HCT116 (cell line): Measurements from ENCODE around the gene CEP112. TPM values are rescaled to one million over a fixed set of nuclear protein-coding genes. Genes with fewer than 3 reads are reported as not detected.

ENCODE experiments used
- ATAC-seq: fragments of 200-7000 bp; cut with Tn5 transposase; 2 replicates; pipeline ENCODE4 v1.9.1; 2020; ENCODE audit warnings: mild to moderate bottlenecking, moderate library complexity
- BruUV-seq: library from RNA; stranded (reverse); fragments of 400-500 nt; replicated peaks from 2 replicates; lab custom pipeline; 2021; lab: Mats Ljungman, UMichigan
- CTCF ChIA-PET: fragments of 300-600 bp; sonication (Branson Sonifier 250); formaldehyde crosslinking; loops from one replicate; lab custom pipeline; 2021; ENCODE audit warnings: antibody characterized with exemption; lab: Charles Lee
- POLR2A ChIA-PET: fragments of 300-600, 350-600 bp; sonication (Branson Sonifier 250); formaldehyde crosslinking; loops from one replicate; lab custom pipeline; 2021; ENCODE audit warnings: antibody characterized with exemption; lab: Charles Lee
- RAD21 ChIA-PET, 2 experiments: fragments of 300-600 bp; sonication (Branson Sonifier 250); formaldehyde crosslinking; loops; one replicate each; lab custom pipeline; 2023; ENCODE audit warnings: low total read pairs in 2 of 2; ENCODE audit not compliant: uncharacterized antibody in 2 of 2, unreplicated experiment in 2 of 2, low non-redundant PET in 1 of 2; lab: Charles Lee
- DNase-seq: peaks from one replicate; pipeline ENCODE4 v3.0.0-alpha.2; 2010; ENCODE audit warnings: low read depth, low spot score
- H2AFZ ChIP-seq: fragments of 200-600 bp; shearing (Covaris generic), sonication (generic); 2 replicates; pipeline ENCODE4 v1.6.1; 2017; ENCODE audit warnings: low read depth, mixed run types, mixed read lengths, antibody characterized with exemption, low read length; ENCODE audit not compliant: poor library complexity, severe bottlenecking
- H3K27ac ChIP-seq: 2 replicates; pipeline ENCODE4 v1.5.1; 2012; ENCODE audit warnings: low read depth, low read length
- H3K27me3 ChIP-seq: fragments of 200-600 bp; sonication (generic); 2 replicates; pipeline ENCODE4 v1.6.1; 2016; ENCODE audit warnings: mixed run types, low read length, mixed read lengths; ENCODE audit not compliant: insufficient read depth
- H3K36me3 ChIP-seq, 2 experiments: fragments of 200-500 bp in 1 of 2; fragments of 200-600 bp in 1 of 2; sonication (Bioruptor generic) in 1 of 2; sonication (generic) in 1 of 2; 2 replicates each; pipeline versions ENCODE4 v1.5.1 to v1.6.1; 2014 to 2016; ENCODE audit warnings: low read length in 2 of 2, inconsistent platforms in 1 of 2, mixed read lengths in 1 of 2, mixed run types in 1 of 2; ENCODE audit not compliant: insufficient read depth in 2 of 2, control insufficient read depth in 1 of 2
- H3K4me1 ChIP-seq, 2 experiments: fragments of 200-600 bp in 1 of 2; sonication (generic) in 1 of 2; 2 replicates each; pipeline versions ENCODE4 v1.5.1 to v1.6.1; 2012 to 2017; ENCODE audit warnings: low read length in 2 of 2, inconsistent platforms in 1 of 2, mild to moderate bottlenecking in 1 of 2, mixed read lengths in 1 of 2, mixed run types in 1 of 2, moderate library complexity in 1 of 2; ENCODE audit not compliant: insufficient read depth in 2 of 2, control insufficient read depth in 1 of 2
- H3K4me2 ChIP-seq: fragments of 200-600 bp; sonication (generic); 2 replicates; pipeline ENCODE4 v1.6.1; 2017; ENCODE audit warnings: mixed run types, low read length, mixed read lengths
- H3K4me3 ChIP-seq, 2 experiments: fragments of 200-600 bp in 1 of 2; sonication (generic) in 1 of 2; replicated peaks in 1 of 2; 2 replicates each; pipeline ENCODE4 v1.5.1; 2011 to 2016; ENCODE audit warnings: low read length in 2 of 2, control low read depth in 1 of 2, low read depth in 1 of 2, mild to moderate bottlenecking in 1 of 2, mixed read lengths in 1 of 2, mixed run types in 1 of 2
- H3K79me2 ChIP-seq: fragments of 200-600 bp; sonication (generic); 2 replicates; pipeline ENCODE4 v1.6.1; 2017; ENCODE audit warnings: mild to moderate bottlenecking, mixed run types, low read length, moderate library complexity, mixed read lengths; ENCODE audit not compliant: insufficient read depth
- H3K9ac ChIP-seq: fragments of 200-600 bp; sonication (generic); 2 replicates; pipeline ENCODE4 v1.6.1; 2016; ENCODE audit warnings: low read length, mixed read lengths
- H3K9me2 ChIP-seq: fragments of 200-600 bp; sonication (generic), shearing (Covaris generic); 2 replicates; pipeline ENCODE4 v1.6.1; 2017; ENCODE audit warnings: mixed run types, mild to moderate bottlenecking, moderate library complexity; ENCODE audit not compliant: insufficient read depth
- H3K9me3 ChIP-seq, 2 experiments: fragments of 200-500 bp in 1 of 2; fragments of 200-600 bp in 1 of 2; sonication (Bioruptor generic) in 1 of 2; sonication (generic) in 1 of 2; 2 replicates each; pipeline ENCODE4 v1.6.1; 2014 to 2017; ENCODE audit warnings: low read length in 2 of 2, mixed read lengths in 2 of 2, inconsistent platforms in 1 of 2, low read depth in 1 of 2, mild to moderate bottlenecking in 1 of 2, mixed run types in 1 of 2, moderate library complexity in 1 of 2; ENCODE audit not compliant: control insufficient read depth in 1 of 2, insufficient read depth in 1 of 2
- H4K20me1 ChIP-seq: fragments of 200-600 bp; sonication (generic), shearing (Covaris generic); 2 replicates; pipeline ENCODE4 v1.6.1; 2017; ENCODE audit warnings: mixed run types, mild to moderate bottlenecking, moderate library complexity; ENCODE audit not compliant: insufficient read depth
- CBX3 ChIP-seq: IDR thresholded peaks from 2 replicates; pipeline ENCODE4 v1.6.1; 2012; ENCODE audit warnings: low read depth
- CEBPB ChIP-seq: IDR thresholded peaks from 2 replicates; pipeline ENCODE4 v1.6.1; 2012; ENCODE audit warnings: low read depth
- EGR1 ChIP-seq: IDR thresholded peaks from 2 replicates; pipeline ENCODE4 v1.6.1; 2012; ENCODE audit warnings: low read depth
- EZH2 ChIP-seq: fragments of 200-600 bp; sonication (generic); IDR thresholded peaks from 2 replicates; pipeline ENCODE4 v1.6.1; 2017; ENCODE audit warnings: antibody characterized with exemption, mixed run types
- JUND ChIP-seq: IDR thresholded peaks from 2 replicates; pipeline ENCODE4 v1.6.1; 2012
- MAX ChIP-seq: IDR thresholded peaks from 2 replicates; pipeline ENCODE4 v1.6.1; 2012
- POLR2A ChIP-seq: IDR thresholded peaks from 2 replicates; pipeline ENCODE4 v1.7.0; 2011; ENCODE audit warnings: borderline replicate concordance; ENCODE audit not compliant: insufficient read depth, insufficient read length; ENCODE audit errors: extremely low read depth
- SP1 ChIP-seq: IDR thresholded peaks from 2 replicates; pipeline ENCODE4 v1.6.1; 2012; ENCODE audit warnings: low read depth
- YY1 ChIP-seq: IDR thresholded peaks from 2 replicates; pipeline ENCODE4 v1.6.1; 2011; ENCODE audit warnings: low read length, low read depth, moderate library complexity, mild to moderate bottlenecking; ENCODE audit not compliant: insufficient replicate concordance; ENCODE audit errors: extremely low read depth
- ZBTB33 ChIP-seq: IDR thresholded peaks from 2 replicates; pipeline ENCODE4 v1.6.1; 2011; ENCODE audit warnings: mild to moderate bottlenecking, low read length, moderate library complexity; ENCODE audit not compliant: insufficient replicate concordance; ENCODE audit errors: extremely low read depth
- intact Hi-C: fragments of 100-400 bp; cut with micrococcal nuclease; formaldehyde crosslinking; loops from 2 replicates; pipeline ENCODE4 v1.10.0; 2022
- total RNA-seq: library from RNA; stranded (reverse); gene quantifications from one replicate; pipeline ENCODE4 v1.2.1, GENCODE V29; 2021; ENCODE audit not compliant: unreplicated experiment
- TF ChIP-seq, protein P1 (sequence below), 3 experiments: fragments of 200-600 bp in 1 of 3; sonication (generic) in 1 of 3; IDR thresholded peaks in 2 of 3; conservative IDR thresholded peaks in 1 of 3; 2 replicates each; pipeline ENCODE4 v1.5.1; 2012 to 2017; ENCODE audit warnings: low read depth in 2 of 3, low read length in 2 of 3, antibody characterized with exemption in 1 of 3, borderline replicate concordance in 1 of 3, control low read depth in 1 of 3, mild to moderate bottlenecking in 1 of 3, mixed read lengths in 1 of 3, mixed run types in 1 of 3, moderate library complexity in 1 of 3; ENCODE audit not compliant: insufficient read depth in 1 of 3

The CEP112 gene
- total RNA-seq, 1 experiment from 2014 or later = 10.9 TPM

- DNase-seq (no peak), ATAC-seq (no peak)
- POLR2A ChIA-PET = no interaction called here
- Histone ChIP-seq H3K9me2 (no peaks in the 10 kb centered on the region), H2AFZ (no peak overlapping the region), H3K27ac (no peak overlapping the region), H3K36me3 (no peaks in the 10 kb centered on the region)
- TF ChIP-seq MAX = no peak
- TF ChIP-seq, protein P1, sequence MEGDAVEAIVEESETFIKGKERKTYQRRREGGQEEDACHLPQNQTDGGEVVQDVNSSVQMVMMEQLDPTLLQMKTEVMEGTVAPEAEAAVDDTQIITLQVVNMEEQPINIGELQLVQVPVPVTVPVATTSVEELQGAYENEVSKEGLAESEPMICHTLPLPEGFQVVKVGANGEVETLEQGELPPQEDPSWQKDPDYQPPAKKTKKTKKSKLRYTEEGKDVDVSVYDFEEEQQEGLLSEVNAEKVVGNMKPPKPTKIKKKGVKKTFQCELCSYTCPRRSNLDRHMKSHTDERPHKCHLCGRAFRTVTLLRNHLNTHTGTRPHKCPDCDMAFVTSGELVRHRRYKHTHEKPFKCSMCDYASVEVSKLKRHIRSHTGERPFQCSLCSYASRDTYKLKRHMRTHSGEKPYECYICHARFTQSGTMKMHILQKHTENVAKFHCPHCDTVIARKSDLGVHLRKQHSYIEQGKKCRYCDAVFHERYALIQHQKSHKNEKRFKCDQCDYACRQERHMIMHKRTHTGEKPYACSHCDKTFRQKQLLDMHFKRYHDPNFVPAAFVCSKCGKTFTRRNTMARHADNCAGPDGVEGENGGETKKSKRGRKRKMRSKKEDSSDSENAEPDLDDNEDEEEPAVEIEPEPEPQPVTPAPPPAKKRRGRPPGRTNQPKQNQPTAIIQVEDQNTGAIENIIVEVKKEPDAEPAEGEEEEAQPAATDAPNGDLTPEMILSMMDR (IDR thresholded peaks at IDR 0.05 in 2 of 3, conservative IDR thresholded peaks at IDR 0.05 in 1 of 3; ENCODE audit: borderline replicate concordance in 1 of 3, insufficient read depth in 1 of 3, low read depth in 2 of 3, low read length in 2 of 3) = no peak
- no peak for TF ChIP-seq POLR2A
- TF ChIP-seq EGR1 = no peak
- no peak for TF ChIP-seq YY1
- TF ChIP-seq CEBPB = no peak
- no peak for TF ChIP-seq CBX3
- TF ChIP-seq JUND = no peak
- TF ChIP-seq EZH2 = no peak
- no peak for TF ChIP-seq SP1
- no peak for TF ChIP-seq ZBTB33
- TF ChIP-seq, all 23 proteins: peak for 0
- no peak overlapping the region for H3K9ac ChIP-seq
- no peaks in the 10 kb centered on the region for H3K79me2 ChIP-seq
- H3K27me3 ChIP-seq = no peaks in the 10 kb centered on the region
- intact Hi-C loops = no loop called here
- H3K4me2 ChIP-seq = no peak overlapping the region
- RAD21 ChIA-PET = no interaction called here
- H3K9me3 ChIP-seq = peaks cover 0 to 5% of the 10 kb centered on the region in 2 experiments; a peak in 1 of 4 replicates
- no TSS peak for BruUV-seq
- H3K4me1 ChIP-seq = no peaks in the 10 kb centered on the region
- H3K4me3 ChIP-seq = no peak overlapping the region
- H4K20me1 ChIP-seq = no peaks in the 10 kb centered on the region
- CTCF ChIA-PET = no interaction called here
Measured at GRCh38 chr17:66089764-66090163, 102.2 kb downstream of the CEP112 start.
